Measurements from ENCODE around the gene SLC4A8. TPM values are rescaled to one million over a fixed set of nuclear protein-coding genes. Genes with fewer than 3 reads are reported as not detected.
A peak's percentile ranks its signal among the peaks of the same experiment; 100 is the strongest.

The SLC4A8 gene
- total and polyA plus RNA-seq, 4 donors: 1.1 to 12.2 (median 3.0) TPM

DNA sequence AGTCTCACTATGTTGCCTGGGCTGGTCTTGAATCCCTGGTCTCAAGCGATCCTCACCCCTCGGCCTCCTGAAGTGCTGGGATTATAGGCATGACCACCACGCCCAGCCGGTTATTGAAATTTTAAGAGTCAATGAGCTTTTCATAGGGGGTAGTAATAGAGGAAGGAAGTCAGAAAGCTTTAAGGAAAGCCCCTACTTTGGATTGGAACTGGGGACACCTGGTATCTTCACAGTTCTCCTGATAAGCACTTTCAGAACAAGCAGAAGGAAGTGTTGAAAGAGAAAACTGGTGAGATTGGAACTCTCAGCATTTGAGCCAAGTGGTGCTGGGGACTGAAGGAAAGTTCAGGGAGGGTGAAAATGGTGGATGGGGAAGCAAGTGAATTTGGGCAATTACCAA, 5.1 kb downstream of the SLC4A8 start:
- Histone ChIP-seq H3K27me3 (ENCODE audit: control insufficient read depth in 3 of 3, insufficient read depth in 3 of 3, low read length in 2 of 3) (peaks cover 0 to 12% (median 4%) of the 10 kb centered on the region in 3 donors), H3K4me1 (ENCODE audit: control insufficient read depth in 5 of 5, insufficient read depth in 5 of 5, low read length in 5 of 5) (peaks cover 0 to 4% (median 0%) of the 10 kb centered on the region in 5 donors), H3K27ac (ENCODE audit: low read depth in 1 of 2, low read length in 1 of 2) (no peak overlapping the region), H3K9ac (ENCODE audit: insufficient read depth in 1 of 2, low read length in 2 of 2) (no peak overlapping the region), H3K36me3 (ENCODE audit: control insufficient read depth in 4 of 4, insufficient read depth in 4 of 4, low read length in 4 of 4) (no peaks in the 10 kb centered on the region), H3K4me3 (no peak overlapping the region), H3K9me3 (ENCODE audit: control insufficient read depth in 4 of 4, insufficient read depth in 3 of 4, low read length in 3 of 4) (peaks cover 0 to 1% (median 0%) of the 10 kb centered on the region in 4 donors)
- TF ChIP-seq, protein P1, sequence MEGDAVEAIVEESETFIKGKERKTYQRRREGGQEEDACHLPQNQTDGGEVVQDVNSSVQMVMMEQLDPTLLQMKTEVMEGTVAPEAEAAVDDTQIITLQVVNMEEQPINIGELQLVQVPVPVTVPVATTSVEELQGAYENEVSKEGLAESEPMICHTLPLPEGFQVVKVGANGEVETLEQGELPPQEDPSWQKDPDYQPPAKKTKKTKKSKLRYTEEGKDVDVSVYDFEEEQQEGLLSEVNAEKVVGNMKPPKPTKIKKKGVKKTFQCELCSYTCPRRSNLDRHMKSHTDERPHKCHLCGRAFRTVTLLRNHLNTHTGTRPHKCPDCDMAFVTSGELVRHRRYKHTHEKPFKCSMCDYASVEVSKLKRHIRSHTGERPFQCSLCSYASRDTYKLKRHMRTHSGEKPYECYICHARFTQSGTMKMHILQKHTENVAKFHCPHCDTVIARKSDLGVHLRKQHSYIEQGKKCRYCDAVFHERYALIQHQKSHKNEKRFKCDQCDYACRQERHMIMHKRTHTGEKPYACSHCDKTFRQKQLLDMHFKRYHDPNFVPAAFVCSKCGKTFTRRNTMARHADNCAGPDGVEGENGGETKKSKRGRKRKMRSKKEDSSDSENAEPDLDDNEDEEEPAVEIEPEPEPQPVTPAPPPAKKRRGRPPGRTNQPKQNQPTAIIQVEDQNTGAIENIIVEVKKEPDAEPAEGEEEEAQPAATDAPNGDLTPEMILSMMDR (IDR thresholded peaks at IDR 0.05; ENCODE audit: control extremely low read depth, extremely low read depth): no peak
- 78 to 88% methylated on average over 4 of the region's 4 CpGs for WGBS, 2 donors
- ATAC-seq (ENCODE audit: insufficient read depth, low FRiP score) (no peak), DNase-seq (no peak)

DNA sequence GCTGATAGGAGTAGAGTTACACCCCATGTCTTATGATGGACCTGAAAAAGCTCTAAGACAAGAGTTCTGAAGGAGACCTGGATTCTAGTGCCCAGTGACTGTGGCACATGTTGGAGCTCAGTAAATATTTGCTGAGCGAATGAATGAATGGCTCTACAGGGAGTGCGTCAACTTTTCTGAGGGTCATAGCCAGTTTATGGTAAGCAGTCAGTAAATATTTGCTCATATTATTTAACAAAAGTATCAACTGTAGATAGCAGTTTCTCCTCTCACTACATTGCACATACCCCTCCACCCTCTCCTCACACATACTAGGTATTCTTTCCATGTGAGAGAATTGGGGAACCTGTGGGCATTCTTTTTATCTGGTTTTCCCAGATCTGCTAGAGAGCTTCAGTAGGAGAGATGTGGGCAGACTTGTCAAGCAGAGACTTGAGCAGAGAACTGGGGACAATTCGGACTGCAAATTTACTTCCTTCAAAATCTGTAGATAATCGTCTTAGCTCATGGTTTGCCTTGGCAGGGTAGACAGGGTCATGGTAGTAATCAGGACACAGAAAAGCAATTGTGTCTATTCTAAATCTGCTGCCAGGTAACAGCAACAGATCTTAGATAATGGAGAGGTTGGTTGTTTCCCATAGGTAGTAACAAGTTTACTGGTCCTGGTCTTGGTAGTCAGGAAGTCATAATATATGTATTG, 5.7 kb downstream of the SLC4A8 start:
- peaks cover 0 to 1% (median 0%) of the 10 kb centered on the region in 4 donors for H3K9me3 ChIP-seq (ENCODE audit: control insufficient read depth in 4 of 4, insufficient read depth in 3 of 4, low read length in 3 of 4)
- H3K4me1 ChIP-seq (ENCODE audit: control insufficient read depth in 5 of 5, insufficient read depth in 5 of 5, low read length in 5 of 5): no peaks in the 10 kb centered on the region
- peak in 2 of 3 donors; percentile 17 to 53 for DNase-seq
- H3K4me3 ChIP-seq: no peak overlapping the region
- TF ChIP-seq, protein P1 (IDR thresholded peaks at IDR 0.05; ENCODE audit: control extremely low read depth, extremely low read depth): no peak
- H3K9ac ChIP-seq (ENCODE audit: insufficient read depth in 1 of 2, low read length in 2 of 2): no peak overlapping the region
- H3K36me3 ChIP-seq (ENCODE audit: control insufficient read depth in 4 of 4, insufficient read depth in 4 of 4, low read length in 4 of 4): no peaks in the 10 kb centered on the region
- H3K27ac ChIP-seq (ENCODE audit: low read depth in 1 of 2, low read length in 1 of 2): no peak overlapping the region
- WGBS, 2 donors: 49 to 58% methylated on average over 4 of the region's 4 CpGs
- H3K27me3 ChIP-seq (ENCODE audit: control insufficient read depth in 3 of 3, insufficient read depth in 3 of 3, low read length in 2 of 3): peaks cover 0 to 11% (median 4%) of the 10 kb centered on the region in 3 donors
- ATAC-seq (ENCODE audit: insufficient read depth, low FRiP score): no peak

DNA sequence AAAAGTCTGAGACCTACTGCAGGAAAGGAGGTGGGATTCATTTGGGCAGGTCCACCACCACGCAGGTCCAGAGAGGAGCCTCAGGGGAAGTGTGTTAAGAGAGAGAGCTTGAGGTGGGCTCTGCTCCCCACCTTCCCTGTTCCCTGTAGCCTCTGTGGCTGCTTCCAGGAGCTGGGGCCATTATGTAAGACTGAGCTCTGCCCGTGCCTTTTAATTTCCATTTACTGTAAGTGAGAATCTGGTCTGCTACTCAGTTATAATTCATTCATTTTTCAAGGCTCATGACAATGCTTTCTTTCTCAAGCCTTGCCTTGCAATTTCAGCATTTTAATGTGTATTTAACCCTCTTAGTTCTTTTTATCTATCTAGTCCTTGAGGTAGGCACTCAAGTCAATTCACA, 8.3 kb downstream of the SLC4A8 start:
- DNase-seq: no peak
- Histone ChIP-seq H3K27ac (ENCODE audit: low read depth in 1 of 2, low read length in 1 of 2) (no peak overlapping the region), H3K9me3 (ENCODE audit: control insufficient read depth in 4 of 4, insufficient read depth in 3 of 4, low read length in 3 of 4) (peaks cover 0 to 1% (median 0%) of the 10 kb centered on the region in 4 donors), H3K36me3 (ENCODE audit: control insufficient read depth in 4 of 4, insufficient read depth in 4 of 4, low read length in 4 of 4) (no peaks in the 10 kb centered on the region), H3K27me3 (ENCODE audit: control insufficient read depth in 3 of 3, insufficient read depth in 3 of 3, low read length in 2 of 3) (no peaks in the 10 kb centered on the region), H3K4me1 (ENCODE audit: control insufficient read depth in 5 of 5, insufficient read depth in 5 of 5, low read length in 5 of 5) (no peaks in the 10 kb centered on the region), H3K4me3 (no peak overlapping the region), H3K9ac (ENCODE audit: insufficient read depth in 1 of 2, low read length in 2 of 2) (no peak overlapping the region)
- TF ChIP-seq, protein P1 (IDR thresholded peaks at IDR 0.05; ENCODE audit: control extremely low read depth, extremely low read depth): no peak
- 78 to 84% methylated on average over 2 of the region's 2 CpGs for WGBS, 2 donors
- ATAC-seq (ENCODE audit: insufficient read depth, low FRiP score): no peak

Data from lung (tissue), 12 donors.